Measurements from ENCODE around the gene CRISPLD2. TPM values are rescaled to one million over a fixed set of nuclear protein-coding genes. Genes with fewer than 3 reads are reported as not detected.

CRISPLD2 gene
- total RNA-seq, 1 donor from 2014 or later = not detected

- H3K4me1 Mint-ChIP-seq = peaks cover 9% of the 10 kb centered on the region
- no peak overlapping the region for H3K4me3 Mint-ChIP-seq
- ATAC-seq (ENCODE audit: low read depth) (no peak), DNase-seq (no peak)
- H3K36me3 Mint-ChIP-seq (ENCODE audit: low read depth) = no peaks in the 10 kb centered on the region
- no peak overlapping the region for H3K27ac Mint-ChIP-seq
- no peak for TF ChIP-seq CTCF (IDR thresholded peaks at IDR 0.05)
- ChIA-PET POLR2A (no interaction called here), CTCF (no interaction called here)
- intact Hi-C loops (cut with micrococcal nuclease) = no loop called here
- peaks cover 4% of the 10 kb centered on the region for H3K9me3 Mint-ChIP-seq
- peaks cover 43% of the 10 kb centered on the region for H3K27me3 Mint-ChIP-seq
These were observed 2.2 kb downstream of the CRISPLD2 start for GRCh38 chr16:84821728-84822689.

GRCh38 chr16:84822990-84823389 lies 3.2 kb downstream of the CRISPLD2 start:
- Mint-ChIP-seq H3K27me3 (peaks cover 42% of the 10 kb centered on the region), H3K27ac (no peak overlapping the region), H3K9me3 (peaks cover 4% of the 10 kb centered on the region), H3K4me3 (no peak overlapping the region), H3K36me3 (ENCODE audit: low read depth) (no peaks in the 10 kb centered on the region), H3K4me1 (peaks cover 9% of the 10 kb centered on the region)
- ChIA-PET CTCF (no interaction called here), POLR2A (no interaction called here)
- DNase-seq (no peak), ATAC-seq (ENCODE audit: low read depth) (no peak)
- TF ChIP-seq CTCF (IDR thresholded peaks at IDR 0.05) = no peak
- intact Hi-C loops (cut with micrococcal nuclease) = no loop called here

DNA sequence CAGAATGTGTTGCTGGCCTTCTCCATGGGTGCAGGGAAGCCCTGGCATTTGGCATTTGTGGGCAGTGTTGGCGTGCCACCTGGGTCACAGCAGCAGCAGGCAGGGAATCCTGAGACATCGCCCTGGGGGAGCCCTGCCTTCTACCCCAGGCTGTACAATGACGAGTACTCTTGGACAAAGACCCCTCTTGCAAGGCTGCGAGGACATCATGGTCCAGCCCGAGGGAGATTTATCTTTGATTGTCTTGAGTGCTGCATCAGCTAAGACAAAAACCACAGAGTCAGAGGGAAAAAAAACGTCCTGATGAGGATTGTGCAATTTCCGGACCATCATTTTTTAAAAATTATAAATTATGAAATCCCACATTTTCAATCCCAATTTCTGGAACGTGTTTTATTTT lies 3.7 kb downstream of the CRISPLD2 start:
- no peak overlapping the region for H3K27ac Mint-ChIP-seq
- H3K4me1 Mint-ChIP-seq = peaks cover 9% of the 10 kb centered on the region
- no peak for TF ChIP-seq CTCF (IDR thresholded peaks at IDR 0.05)
- H3K36me3 Mint-ChIP-seq (ENCODE audit: low read depth) = no peaks in the 10 kb centered on the region
- H3K9me3 Mint-ChIP-seq = peaks cover 4% of the 10 kb centered on the region
- ATAC-seq (ENCODE audit: low read depth) (no peak), DNase-seq (no peak)
- ChIA-PET CTCF (no interaction called here), POLR2A (no interaction called here)
- no peak overlapping the region for H3K4me3 Mint-ChIP-seq
- intact Hi-C loops (cut with micrococcal nuclease) = no loop called here
- H3K27me3 Mint-ChIP-seq = peaks cover 44% of the 10 kb centered on the region

DNA sequence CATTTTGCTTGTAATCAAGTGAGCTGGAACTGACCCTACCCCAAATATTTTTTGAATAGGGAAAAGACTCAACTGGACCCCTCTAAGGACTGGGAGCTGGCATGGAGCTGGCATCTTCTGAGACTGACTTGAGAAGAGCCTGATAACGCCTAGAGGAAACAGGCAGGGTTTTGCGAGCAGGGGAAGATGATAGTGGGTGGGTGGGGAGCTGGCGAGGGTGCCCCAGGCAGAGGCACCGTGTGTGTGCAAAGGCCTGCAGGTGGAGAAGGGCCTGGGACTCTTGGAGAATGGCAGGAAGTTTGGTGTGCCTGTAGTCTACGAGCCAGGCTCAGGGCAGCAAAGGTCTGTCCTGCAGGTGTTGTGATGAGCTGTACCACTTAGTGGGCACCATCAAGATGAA lies 4.1 kb downstream of the CRISPLD2 start:
- CTCF ChIA-PET = no interaction called here
- peaks cover 46% of the 10 kb centered on the region for H3K27me3 Mint-ChIP-seq
- H3K4me1 Mint-ChIP-seq = peaks cover 9% of the 10 kb centered on the region
- H3K27ac Mint-ChIP-seq = no peak overlapping the region
- no peaks in the 10 kb centered on the region for H3K36me3 Mint-ChIP-seq (ENCODE audit: low read depth)
- intact Hi-C loops (cut with micrococcal nuclease) = no loop called here
- POLR2A ChIA-PET = no interaction called here
- no peak for DNase-seq
- H3K4me3 Mint-ChIP-seq = no peak overlapping the region
- no peak for TF ChIP-seq CTCF (IDR thresholded peaks at IDR 0.05)
- peaks cover 4% of the 10 kb centered on the region for H3K9me3 Mint-ChIP-seq
- ATAC-seq (ENCODE audit: low read depth) = no peak

- DNase-seq (no peak), ATAC-seq (ENCODE audit: low read depth) (no peak)
- Mint-ChIP-seq H3K4me1 (no peaks in the 10 kb centered on the region), H3K4me3 (no peak overlapping the region), H3K27ac (no peak overlapping the region), H3K27me3 (peaks cover 42% of the 10 kb centered on the region), H3K36me3 (ENCODE audit: low read depth) (no peaks in the 10 kb centered on the region), H3K9me3 (peaks cover 4% of the 10 kb centered on the region)
- intact Hi-C loops (cut with micrococcal nuclease) = no loop called here
- TF ChIP-seq CTCF (IDR thresholded peaks at IDR 0.05) = no peak
- CTCF ChIA-PET = no interaction called here
- POLR2A ChIA-PET = no interaction called here
These were observed 6.2 kb downstream of the CRISPLD2 start for GRCh38 chr16:84825896-84826557.

Data from activated B cell treated with CpG ODN at 0.5 μM for 24 hours (primary cell).